ENCODE measurements around the gene FAM180A. TPM values are rescaled to one million over a fixed set of nuclear protein-coding genes. Genes with fewer than 3 reads are reported as not detected.

Gene FAM180A
- total RNA-seq, 1 experiment from 2014 or later: not detected

DNA sequence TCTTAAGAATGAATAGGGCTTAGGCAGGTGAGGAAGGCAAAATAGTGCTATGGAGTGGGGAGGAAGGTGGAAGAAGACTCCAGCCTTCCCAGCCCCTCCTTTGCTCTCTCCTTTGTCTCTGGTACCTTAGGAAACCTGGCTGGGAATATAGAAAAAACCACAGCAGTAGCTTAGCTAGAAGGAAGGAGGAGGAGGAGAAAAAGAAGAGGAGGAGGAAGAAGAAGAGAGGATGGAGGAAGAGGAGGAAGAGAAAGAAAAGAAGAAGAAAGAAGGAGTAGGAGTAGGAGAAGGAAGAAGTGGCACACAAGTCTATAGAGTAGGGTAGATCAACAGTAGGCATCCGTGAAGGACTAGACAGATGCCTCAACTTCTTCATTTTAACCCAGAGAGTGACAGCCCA is 36.5 kb upstream of the FAM180A start (continued):
- TF ChIP-seq, protein P1, sequence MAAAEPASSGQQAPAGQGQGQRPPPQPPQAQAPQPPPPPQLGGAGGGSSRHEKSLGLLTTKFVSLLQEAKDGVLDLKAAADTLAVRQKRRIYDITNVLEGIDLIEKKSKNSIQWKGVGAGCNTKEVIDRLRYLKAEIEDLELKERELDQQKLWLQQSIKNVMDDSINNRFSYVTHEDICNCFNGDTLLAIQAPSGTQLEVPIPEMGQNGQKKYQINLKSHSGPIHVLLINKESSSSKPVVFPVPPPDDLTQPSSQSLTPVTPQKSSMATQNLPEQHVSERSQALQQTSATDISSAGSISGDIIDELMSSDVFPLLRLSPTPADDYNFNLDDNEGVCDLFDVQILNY (CRISPR knock-in tag; IDR thresholded peaks at IDR 0.05): no peak
- TF ChIP-seq, protein P2, sequence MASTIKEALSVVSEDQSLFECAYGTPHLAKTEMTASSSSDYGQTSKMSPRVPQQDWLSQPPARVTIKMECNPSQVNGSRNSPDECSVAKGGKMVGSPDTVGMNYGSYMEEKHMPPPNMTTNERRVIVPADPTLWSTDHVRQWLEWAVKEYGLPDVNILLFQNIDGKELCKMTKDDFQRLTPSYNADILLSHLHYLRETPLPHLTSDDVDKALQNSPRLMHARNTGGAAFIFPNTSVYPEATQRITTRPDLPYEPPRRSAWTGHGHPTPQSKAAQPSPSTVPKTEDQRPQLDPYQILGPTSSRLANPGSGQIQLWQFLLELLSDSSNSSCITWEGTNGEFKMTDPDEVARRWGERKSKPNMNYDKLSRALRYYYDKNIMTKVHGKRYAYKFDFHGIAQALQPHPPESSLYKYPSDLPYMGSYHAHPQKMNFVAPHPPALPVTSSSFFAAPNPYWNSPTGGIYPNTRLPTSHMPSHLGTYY (CRISPR knock-in tag; IDR thresholded peaks at IDR 0.05): no peak
- TF ChIP-seq EMX1 (CRISPR knock-in tag; IDR thresholded peaks at IDR 0.05): no peak
- TF ChIP-seq NFE2L1 (CRISPR knock-in tag; IDR thresholded peaks at IDR 0.05): no peak
- TF ChIP-seq, protein P3, sequence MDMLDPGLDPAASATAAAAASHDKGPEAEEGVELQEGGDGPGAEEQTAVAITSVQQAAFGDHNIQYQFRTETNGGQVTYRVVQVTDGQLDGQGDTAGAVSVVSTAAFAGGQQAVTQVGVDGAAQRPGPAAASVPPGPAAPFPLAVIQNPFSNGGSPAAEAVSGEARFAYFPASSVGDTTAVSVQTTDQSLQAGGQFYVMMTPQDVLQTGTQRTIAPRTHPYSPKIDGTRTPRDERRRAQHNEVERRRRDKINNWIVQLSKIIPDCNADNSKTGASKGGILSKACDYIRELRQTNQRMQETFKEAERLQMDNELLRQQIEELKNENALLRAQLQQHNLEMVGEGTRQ (CRISPR knock-in tag; IDR thresholded peaks at IDR 0.05): no peak

DNA sequence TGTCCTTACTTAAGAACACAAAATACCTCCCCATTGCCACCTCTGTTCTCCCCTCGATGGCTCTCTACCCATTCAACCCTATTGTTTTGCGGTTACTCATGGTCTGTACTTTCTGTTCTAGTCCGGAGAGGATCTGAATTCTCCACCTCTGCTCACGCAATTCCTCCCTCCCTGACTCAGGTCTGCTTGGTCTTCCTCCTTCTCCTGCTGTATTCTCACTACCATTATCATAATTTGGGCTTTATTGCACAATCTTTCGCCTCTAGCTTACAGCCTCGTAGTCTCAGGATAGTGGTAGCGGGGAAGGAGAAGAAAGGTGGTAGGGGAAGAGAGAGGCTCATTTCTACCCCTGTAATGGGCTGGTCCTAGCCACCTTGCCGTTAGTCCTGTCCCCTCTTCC is 35.4 kb upstream of the FAM180A start:
- H3K9me3 Mint-ChIP-seq: peaks cover 1% of the 10 kb centered on the region
- H3K4me3 Mint-ChIP-seq: no peak overlapping the region
- H3K27me3 Mint-ChIP-seq (ENCODE audit: low read depth): peaks cover 5% of the 10 kb centered on the region; the same call in 1 of the 2 replicates
- no peak for DNase-seq (ENCODE audit: low spot score)
- H3K4me1 Mint-ChIP-seq: no peaks in the 10 kb centered on the region
- ChIA-PET POLR2A (no interaction called here), CTCF (no interaction called here)
- ATAC-seq: no peak
- H3K27ac Mint-ChIP-seq: no peak overlapping the region
- no peaks in the 10 kb centered on the region for H3K36me3 Mint-ChIP-seq
- TF ChIP-seq ZBTB21 (CRISPR knock-in tag; IDR thresholded peaks at IDR 0.05; ENCODE audit: borderline replicate concordance) (no peak), SOX15 (CRISPR knock-in tag; IDR thresholded peaks at IDR 0.05) (no peak), GTF2I (CRISPR knock-in tag; conservative IDR thresholded peaks at IDR 0.05) (no peak), NR2C2 (CRISPR knock-in tag; IDR thresholded peaks at IDR 0.05) (no peak), FOXK1 (CRISPR knock-in tag; IDR thresholded peaks at IDR 0.05) (no peak), ATF1 (CRISPR knock-in tag; IDR thresholded peaks at IDR 0.05) (no peak), FOXJ3 (CRISPR knock-in tag; IDR thresholded peaks at IDR 0.05; ENCODE audit: borderline replicate concordance) (no peak), NFATC4 (CRISPR knock-in tag; IDR thresholded peaks at IDR 0.05) (no peak), ZNF423 (CRISPR knock-in tag; IDR thresholded peaks at IDR 0.05) (no peak), TCF7 (CRISPR knock-in tag; IDR thresholded peaks at IDR 0.05; ENCODE audit: low read depth) (no peak), ZNF232 (CRISPR knock-in tag; IDR thresholded peaks at IDR 0.05) (no peak), RELA (CRISPR knock-in tag; IDR thresholded peaks at IDR 0.05; ENCODE audit: borderline replicate concordance) (no peak)
- TF ChIP-seq, protein P4, sequence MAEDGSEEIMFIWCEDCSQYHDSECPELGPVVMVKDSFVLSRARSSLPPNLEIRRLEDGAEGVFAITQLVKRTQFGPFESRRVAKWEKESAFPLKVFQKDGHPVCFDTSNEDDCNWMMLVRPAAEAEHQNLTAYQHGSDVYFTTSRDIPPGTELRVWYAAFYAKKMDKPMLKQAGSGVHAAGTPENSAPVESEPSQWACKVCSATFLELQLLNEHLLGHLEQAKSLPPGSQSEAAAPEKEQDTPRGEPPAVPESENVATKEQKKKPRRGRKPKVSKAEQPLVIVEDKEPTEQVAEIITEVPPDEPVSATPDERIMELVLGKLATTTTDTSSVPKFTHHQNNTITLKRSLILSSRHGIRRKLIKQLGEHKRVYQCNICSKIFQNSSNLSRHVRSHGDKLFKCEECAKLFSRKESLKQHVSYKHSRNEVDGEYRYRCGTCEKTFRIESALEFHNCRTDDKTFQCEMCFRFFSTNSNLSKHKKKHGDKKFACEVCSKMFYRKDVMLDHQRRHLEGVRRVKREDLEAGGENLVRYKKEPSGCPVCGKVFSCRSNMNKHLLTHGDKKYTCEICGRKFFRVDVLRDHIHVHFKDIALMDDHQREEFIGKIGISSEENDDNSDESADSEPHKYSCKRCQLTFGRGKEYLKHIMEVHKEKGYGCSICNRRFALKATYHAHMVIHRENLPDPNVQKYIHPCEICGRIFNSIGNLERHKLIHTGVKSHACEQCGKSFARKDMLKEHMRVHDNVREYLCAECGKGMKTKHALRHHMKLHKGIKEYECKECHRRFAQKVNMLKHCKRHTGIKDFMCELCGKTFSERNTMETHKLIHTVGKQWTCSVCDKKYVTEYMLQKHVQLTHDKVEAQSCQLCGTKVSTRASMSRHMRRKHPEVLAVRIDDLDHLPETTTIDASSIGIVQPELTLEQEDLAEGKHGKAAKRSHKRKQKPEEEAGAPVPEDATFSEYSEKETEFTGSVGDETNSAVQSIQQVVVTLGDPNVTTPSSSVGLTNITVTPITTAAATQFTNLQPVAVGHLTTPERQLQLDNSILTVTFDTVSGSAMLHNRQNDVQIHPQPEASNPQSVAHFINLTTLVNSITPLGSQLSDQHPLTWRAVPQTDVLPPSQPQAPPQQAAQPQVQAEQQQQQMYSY (CRISPR knock-in tag; IDR thresholded peaks at IDR 0.05): no peak
- TF ChIP-seq, protein P5, sequence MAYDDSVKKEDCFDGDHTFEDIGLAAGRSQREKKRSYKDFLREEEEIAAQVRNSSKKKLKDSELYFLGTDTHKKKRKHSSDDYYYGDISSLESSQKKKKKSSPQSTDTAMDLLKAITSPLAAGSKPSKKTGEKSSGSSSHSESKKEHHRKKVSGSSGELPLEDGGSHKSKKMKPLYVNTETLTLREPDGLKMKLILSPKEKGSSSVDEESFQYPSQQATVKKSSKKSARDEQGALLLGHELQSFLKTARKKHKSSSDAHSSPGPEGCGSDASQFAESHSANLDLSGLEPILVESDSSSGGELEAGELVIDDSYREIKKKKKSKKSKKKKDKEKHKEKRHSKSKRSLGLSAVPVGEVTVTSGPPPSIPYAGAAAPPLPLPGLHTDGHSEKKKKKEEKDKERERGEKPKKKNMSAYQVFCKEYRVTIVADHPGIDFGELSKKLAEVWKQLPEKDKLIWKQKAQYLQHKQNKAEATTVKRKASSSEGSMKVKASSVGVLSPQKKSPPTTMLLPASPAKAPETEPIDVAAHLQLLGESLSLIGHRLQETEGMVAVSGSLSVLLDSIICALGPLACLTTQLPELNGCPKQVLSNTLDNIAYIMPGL (CRISPR knock-in tag; IDR thresholded peaks at IDR 0.05): no peak
- TF ChIP-seq, protein P6, sequence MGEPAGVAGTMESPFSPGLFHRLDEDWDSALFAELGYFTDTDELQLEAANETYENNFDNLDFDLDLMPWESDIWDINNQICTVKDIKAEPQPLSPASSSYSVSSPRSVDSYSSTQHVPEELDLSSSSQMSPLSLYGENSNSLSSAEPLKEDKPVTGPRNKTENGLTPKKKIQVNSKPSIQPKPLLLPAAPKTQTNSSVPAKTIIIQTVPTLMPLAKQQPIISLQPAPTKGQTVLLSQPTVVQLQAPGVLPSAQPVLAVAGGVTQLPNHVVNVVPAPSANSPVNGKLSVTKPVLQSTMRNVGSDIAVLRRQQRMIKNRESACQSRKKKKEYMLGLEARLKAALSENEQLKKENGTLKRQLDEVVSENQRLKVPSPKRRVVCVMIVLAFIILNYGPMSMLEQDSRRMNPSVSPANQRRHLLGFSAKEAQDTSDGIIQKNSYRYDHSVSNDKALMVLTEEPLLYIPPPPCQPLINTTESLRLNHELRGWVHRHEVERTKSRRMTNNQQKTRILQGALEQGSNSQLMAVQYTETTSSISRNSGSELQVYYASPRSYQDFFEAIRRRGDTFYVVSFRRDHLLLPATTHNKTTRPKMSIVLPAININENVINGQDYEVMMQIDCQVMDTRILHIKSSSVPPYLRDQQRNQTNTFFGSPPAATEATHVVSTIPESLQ (CRISPR knock-in tag; IDR thresholded peaks at IDR 0.05): no peak
- TF ChIP-seq, protein P1 (CRISPR knock-in tag; IDR thresholded peaks at IDR 0.05): no peak
- TF ChIP-seq, protein P2 (CRISPR knock-in tag; IDR thresholded peaks at IDR 0.05): no peak
- TF ChIP-seq, protein P7, sequence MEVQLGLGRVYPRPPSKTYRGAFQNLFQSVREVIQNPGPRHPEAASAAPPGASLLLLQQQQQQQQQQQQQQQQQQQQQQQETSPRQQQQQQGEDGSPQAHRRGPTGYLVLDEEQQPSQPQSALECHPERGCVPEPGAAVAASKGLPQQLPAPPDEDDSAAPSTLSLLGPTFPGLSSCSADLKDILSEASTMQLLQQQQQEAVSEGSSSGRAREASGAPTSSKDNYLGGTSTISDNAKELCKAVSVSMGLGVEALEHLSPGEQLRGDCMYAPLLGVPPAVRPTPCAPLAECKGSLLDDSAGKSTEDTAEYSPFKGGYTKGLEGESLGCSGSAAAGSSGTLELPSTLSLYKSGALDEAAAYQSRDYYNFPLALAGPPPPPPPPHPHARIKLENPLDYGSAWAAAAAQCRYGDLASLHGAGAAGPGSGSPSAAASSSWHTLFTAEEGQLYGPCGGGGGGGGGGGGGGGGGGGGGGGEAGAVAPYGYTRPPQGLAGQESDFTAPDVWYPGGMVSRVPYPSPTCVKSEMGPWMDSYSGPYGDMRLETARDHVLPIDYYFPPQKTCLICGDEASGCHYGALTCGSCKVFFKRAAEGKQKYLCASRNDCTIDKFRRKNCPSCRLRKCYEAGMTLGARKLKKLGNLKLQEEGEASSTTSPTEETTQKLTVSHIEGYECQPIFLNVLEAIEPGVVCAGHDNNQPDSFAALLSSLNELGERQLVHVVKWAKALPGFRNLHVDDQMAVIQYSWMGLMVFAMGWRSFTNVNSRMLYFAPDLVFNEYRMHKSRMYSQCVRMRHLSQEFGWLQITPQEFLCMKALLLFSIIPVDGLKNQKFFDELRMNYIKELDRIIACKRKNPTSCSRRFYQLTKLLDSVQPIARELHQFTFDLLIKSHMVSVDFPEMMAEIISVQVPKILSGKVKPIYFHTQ (CRISPR knock-in tag; IDR thresholded peaks at IDR 0.05): no peak

All from WTC11 (cell line).